H9 (cell line): ENCODE results near the gene C1orf159. TPM values are rescaled to one million over a fixed set of nuclear protein-coding genes. Genes with fewer than 3 reads are reported as not detected.

Experiments
- DNase-seq: peaks from one replicate; pipeline ENCODE4 v3.0.0-alpha.2; 2017
- H2AFZ ChIP-seq: one replicate; pipeline ENCODE4 v1.6.1; 2013; ENCODE audit warnings: mild to moderate bottlenecking, low read length, control low read depth, moderate library complexity
- H2AK5ac ChIP-seq: 2 replicates; pipeline ENCODE4 v1.6.1; 2013; ENCODE audit warnings: low read length, control low read depth, mixed read lengths; ENCODE audit not compliant: insufficient read length
- H2BK120ac ChIP-seq: one replicate; pipeline ENCODE4 v1.6.1; 2013; ENCODE audit warnings: low read depth, mild to moderate bottlenecking, low read length, control low read depth, inconsistent platforms; ENCODE audit not compliant: poor library complexity, severe bottlenecking
- H2BK12ac ChIP-seq: 2 replicates; pipeline ENCODE4 v1.6.1; 2013; ENCODE audit warnings: low read length, control low read depth, mixed read lengths, low read depth; ENCODE audit not compliant: insufficient read length
- H2BK15ac ChIP-seq: 2 replicates; pipeline ENCODE4 v1.6.1; 2013; ENCODE audit warnings: low read depth, low read length, control low read depth
- H2BK20ac ChIP-seq: one replicate; pipeline ENCODE4 v1.6.1; 2013; ENCODE audit warnings: low read depth, mild to moderate bottlenecking, low read length, control low read depth, inconsistent platforms; ENCODE audit not compliant: poor library complexity, severe bottlenecking
- H2BK5ac ChIP-seq: 2 replicates; pipeline ENCODE4 v1.6.1; 2013; ENCODE audit warnings: low read length, control low read depth, mixed read lengths; ENCODE audit not compliant: insufficient read length
- H3K14ac ChIP-seq: 2 replicates; pipeline ENCODE4 v1.6.1; 2013; ENCODE audit warnings: low read length, control low read depth; ENCODE audit not compliant: insufficient read depth
- H3K18ac ChIP-seq: 2 replicates; pipeline ENCODE4 v1.6.1; 2013; ENCODE audit warnings: low read depth, mild to moderate bottlenecking, mixed read lengths, low read length, control low read depth; ENCODE audit not compliant: insufficient read length
- H3K23ac ChIP-seq: 2 replicates; pipeline ENCODE4 v1.6.1; 2013; ENCODE audit warnings: low read length, control low read depth, mixed read lengths, low read depth; ENCODE audit not compliant: insufficient read length
- H3K23me2 ChIP-seq: 2 replicates; pipeline ENCODE4 v1.6.1; 2013; ENCODE audit warnings: low read depth, mild to moderate bottlenecking, mixed read lengths, low read length, control low read depth; ENCODE audit not compliant: insufficient read length, poor library complexity, severe bottlenecking
- H3K27ac ChIP-seq: 2 replicates; pipeline ENCODE4 v1.5.1; 2013; ENCODE audit warnings: low read length, control low read depth, mixed read lengths, low read depth; ENCODE audit not compliant: insufficient read length
- H3K27me3 ChIP-seq: 2 replicates; pipeline ENCODE4 v1.6.1; 2013; ENCODE audit warnings: low read length, control low read depth, inconsistent platforms; ENCODE audit not compliant: insufficient read depth
- H3K4ac ChIP-seq: 2 replicates; pipeline ENCODE4 v1.6.1; 2013; ENCODE audit warnings: low read depth, mild to moderate bottlenecking, control low read depth, inconsistent platforms, low read length, moderate library complexity
- H3K4me1 ChIP-seq: 2 replicates; pipeline ENCODE4 v1.6.1; 2013; ENCODE audit warnings: low read length, control low read depth, inconsistent platforms; ENCODE audit not compliant: insufficient read depth
- H3K4me2 ChIP-seq: 2 replicates; pipeline ENCODE4 v1.6.1; 2013; ENCODE audit warnings: low read length, control low read depth, mixed read lengths; ENCODE audit not compliant: insufficient read length, insufficient read depth
- H3K56ac ChIP-seq: 2 replicates; pipeline ENCODE4 v1.6.1; 2013; ENCODE audit warnings: low read depth, mild to moderate bottlenecking, mixed read lengths, low read length, control low read depth; ENCODE audit not compliant: insufficient read length
- H3K79me1 ChIP-seq: 2 replicates; pipeline ENCODE4 v1.6.1; 2013; ENCODE audit warnings: low read depth, mild to moderate bottlenecking, moderate library complexity, low read length, control low read depth, inconsistent platforms; ENCODE audit not compliant: insufficient read depth, poor library complexity, severe bottlenecking
- H3K79me2 ChIP-seq: 2 replicates; pipeline ENCODE4 v1.6.1; 2013; ENCODE audit warnings: low read length, control low read depth, inconsistent platforms; ENCODE audit not compliant: insufficient read depth
- H3K9ac ChIP-seq: 2 replicates; pipeline ENCODE4 v1.6.1; 2013; ENCODE audit warnings: low read length, control low read depth, mixed read lengths; ENCODE audit not compliant: insufficient read length; ENCODE audit errors: extremely low read depth
- H3K9me3 ChIP-seq: one replicate; pipeline ENCODE4 v1.6.1; 2013; ENCODE audit warnings: low read depth, low read length, inconsistent platforms; ENCODE audit not compliant: control insufficient read depth
- H3T11ph ChIP-seq: one replicate; pipeline ENCODE4 v1.6.1; 2013; ENCODE audit warnings: mild to moderate bottlenecking, low read length, control low read depth, inconsistent platforms
- H4K20me1 ChIP-seq: one replicate; pipeline ENCODE4 v1.6.1; 2013; ENCODE audit not compliant: control insufficient read depth, insufficient read length, insufficient read depth
- H4K5ac ChIP-seq: 2 replicates; pipeline ENCODE4 v1.6.1; 2013; ENCODE audit warnings: low read depth, mild to moderate bottlenecking, mixed read lengths, low read length, control low read depth; ENCODE audit not compliant: insufficient read length
- H4K8ac ChIP-seq: replicated peaks from 2 replicates; pipeline ENCODE4 v1.6.1; 2013; ENCODE audit warnings: low read length, control low read depth, mixed read lengths, low read depth; ENCODE audit not compliant: insufficient read length
- H4K91ac ChIP-seq: 2 replicates; pipeline ENCODE4 v1.6.1; 2013; ENCODE audit warnings: low read depth, mild to moderate bottlenecking, moderate library complexity, mixed read lengths, low read length, control low read depth; ENCODE audit not compliant: insufficient read length
- H3K27ac Mint-ChIP-seq, 3 experiments: 2 replicates in 2 of 3; 3 replicates in 1 of 3; pipeline ENCODE4 v1.8.0; 2020 to 2021; ENCODE audit warnings: mixed read lengths in 3 of 3, mild to moderate bottlenecking in 1 of 3, moderate library complexity in 1 of 3
- H3K27me3 Mint-ChIP-seq: 2 replicates; pipeline ENCODE4 v1.8.0; 2021; ENCODE audit warnings: low read depth, mild to moderate bottlenecking, moderate library complexity, mixed read lengths
- H3K36me3 Mint-ChIP-seq, 3 experiments: 2 replicates in 2 of 3; 3 replicates in 1 of 3; pipeline ENCODE4 v1.8.0; 2020 to 2021; ENCODE audit warnings: low read depth in 3 of 3, mixed read lengths in 3 of 3; ENCODE audit not compliant: insufficient read depth in 1 of 3
- H3K4me1 Mint-ChIP-seq, 2 experiments: 2 replicates each; pipeline ENCODE4 v1.8.0; 2020; ENCODE audit warnings: mixed read lengths in 2 of 2
- H3K4me3 Mint-ChIP-seq, 2 experiments: 2 replicates in 1 of 2; 3 replicates in 1 of 2; pipeline ENCODE4 v1.8.0; 2020 to 2021; ENCODE audit warnings: mild to moderate bottlenecking in 2 of 2, mixed read lengths in 2 of 2, moderate library complexity in 1 of 2
- H3K9me3 Mint-ChIP-seq, 2 experiments: 2 replicates in 1 of 2; 3 replicates in 1 of 2; pipeline ENCODE4 v1.8.0; 2020; ENCODE audit warnings: mild to moderate bottlenecking in 2 of 2, mixed read lengths in 2 of 2, moderate library complexity in 1 of 2
- CTCF ChIP-seq: fragments of 200-600 bp; sonication (generic); conservative IDR thresholded peaks from 3 replicates; pipeline ENCODE4 v1.8.0; 2021; ENCODE audit warnings: antibody characterized with exemption, mild to moderate bottlenecking
- WGBS: extraction: QIAGEN DNeasy Blood & Tissue Kit; methylation state at CpG from one replicate; pipeline ENCODE4 v1.1.7; 2013; ENCODE audit warnings: missing lambda C conversion rate, low lambda C conversion rate, mixed read lengths; ENCODE audit not compliant: insufficient read length; ENCODE audit errors: extremely low coverage; 5-methylcytosine and 5-hydroxymethylcytosine counted together
- total RNA-seq: library from RNA; stranded (reverse); gene quantifications from 2 replicates; pipeline ENCODE4 v1.2.1, GENCODE V29; 2021

The C1orf159 gene
- total RNA-seq, 1 experiment from 2014 or later, result 12.3 TPM

DNA sequence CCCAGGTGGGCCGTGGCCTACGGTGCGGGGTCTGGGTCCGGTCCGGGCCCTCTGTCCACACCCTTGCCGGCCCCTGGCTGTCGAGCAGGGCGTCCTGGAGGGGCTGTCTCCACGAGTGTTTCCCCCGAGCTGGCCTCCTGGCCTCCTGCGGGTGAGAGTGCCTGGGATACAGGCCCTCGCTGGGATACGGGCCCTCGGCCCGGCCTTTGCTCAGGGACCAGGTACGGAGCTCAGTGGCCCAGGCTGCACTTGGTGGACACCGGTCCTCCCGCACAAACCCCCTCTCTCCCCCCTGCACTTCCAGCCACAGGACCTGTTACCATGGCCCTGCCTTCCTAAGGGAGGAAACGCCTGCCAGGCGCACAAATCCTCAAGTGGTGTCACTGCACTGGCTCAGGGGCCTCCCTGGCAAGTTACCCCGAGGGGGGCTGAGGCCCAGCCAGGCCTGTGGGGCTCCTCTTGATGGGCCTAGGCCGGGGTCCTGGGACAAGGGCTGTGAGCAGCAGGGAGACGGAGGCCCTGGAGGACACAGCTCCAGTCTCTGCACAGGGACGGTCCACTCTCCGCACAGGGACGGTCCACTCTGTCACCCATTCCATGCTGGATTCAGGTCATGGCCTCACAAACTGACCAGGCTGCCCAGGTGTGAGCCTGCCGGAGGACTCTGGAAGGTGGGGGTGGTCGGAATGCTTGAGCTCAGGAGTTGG, 23.6 kb downstream of the C1orf159 start:
- Histone ChIP-seq H3K23ac (no peak overlapping the region), H2BK120ac (no peak overlapping the region), H2BK15ac (no peak overlapping the region), H4K91ac (no peak overlapping the region), H3K4ac (no peak overlapping the region), H3K79me2 (no peaks in the 10 kb centered on the region), H4K8ac (no peak overlapping the region), H2BK5ac (no peak overlapping the region), H2AK5ac (no peak overlapping the region), H3K56ac (no peak overlapping the region), H4K20me1 (no peaks in the 10 kb centered on the region), H3K27me3 (no peaks in the 10 kb centered on the region), H3K18ac (no peak overlapping the region), H3K14ac (no peak overlapping the region), H3K23me2 (no peaks in the 10 kb centered on the region), H3K4me2 (no peak overlapping the region), H2AFZ (no peak overlapping the region), H2BK20ac (no peak overlapping the region), H3K9ac (no peak overlapping the region), H2BK12ac (no peak overlapping the region), H3K79me1 (no peaks in the 10 kb centered on the region), H3T11ph (no peak overlapping the region), H3K27ac (no peak overlapping the region), H3K4me1 (no peaks in the 10 kb centered on the region), H3K9me3 (no peaks in the 10 kb centered on the region), H4K5ac (no peak overlapping the region)
- WGBS, result no CpG with 5 or more reads among the region's 28 CpGs
- no peak overlapping the region for H3K4me3 Mint-ChIP-seq
- H3K9me3 Mint-ChIP-seq, result peaks cover 6 to 20% of the 10 kb centered on the region in 2 experiments; a peak in 3 of 5 replicates
- H3K27me3 Mint-ChIP-seq, result peaks cover 9% of the 10 kb centered on the region
- H3K36me3 Mint-ChIP-seq, result peaks cover 0 to 17% (median 0%) of the 10 kb centered on the region in 3 experiments; a peak in 3 of 7 replicates
- TF ChIP-seq CTCF, result no peak
- no peak overlapping the region for H3K27ac Mint-ChIP-seq
- DNase-seq, result peak; percentile 26
- H3K4me1 Mint-ChIP-seq, result no peaks in the 10 kb centered on the region
